Stimulated activated CD4-positive, alpha-beta T cell treated with anti-CD3 and anti-CD28 coated beads, Interleukin-4, amount 100 ng/mL, for 1 hour (primary cell): ENCODE measurements around the gene SLC39A7.

Experiments
- DNase-seq: peaks from one replicate; pipeline ENCODE4 v3.0.0-alpha.2; 2020

The SLC39A7 gene

GRCh38 chr6:33200219-33201146, at the start of gene SLC39A7, which contains the start of gene RXRB:
Gene SLC39A7, plus strand, starts transcription at chr6:33200867. Its CDS starts 379 bp downstream, at chr6:33201246.
Gene RXRB, minus strand, starts transcription at chr6:33200665. Its CDS starts 189 bp downstream, at chr6:33200476.
- peak; percentile 98 for DNase-seq

DNA sequence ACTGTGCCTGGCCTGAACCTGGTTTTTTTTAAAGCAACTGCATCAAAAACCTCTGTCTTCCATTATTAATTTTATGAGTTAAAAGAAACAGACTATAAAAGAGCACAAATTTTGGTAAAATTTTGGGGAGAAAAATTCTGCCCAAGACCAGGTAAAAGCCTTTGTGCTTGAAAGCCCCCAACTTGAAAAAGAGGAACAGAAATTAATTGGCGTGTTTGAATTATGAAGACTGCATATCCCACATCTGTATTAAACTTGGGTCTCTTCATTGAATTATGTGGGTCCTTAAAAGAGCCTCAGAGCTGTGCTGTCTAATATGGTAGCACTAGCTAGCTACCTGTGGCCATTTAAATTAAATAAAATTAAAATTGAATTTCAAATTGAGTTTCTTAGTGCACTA, 49.6 kb upstream of the SLC39A7 start:
- no peak for DNase-seq

- no peak for DNase-seq
Observed at GRCh38 chr6:33154349-33154748, 46.3 kb upstream of the SLC39A7 start.

GRCh38 chr6:33156561-33156960, 44.1 kb upstream of the SLC39A7 start:
- no peak for DNase-seq

- no peak for DNase-seq
Observed at GRCh38 chr6:33156964-33157363, 43.7 kb upstream of the SLC39A7 start.

GRCh38 chr6:33160096-33160495, 40.6 kb upstream of the SLC39A7 start:
- no peak for DNase-seq

GRCh38 chr6:33160728-33161344, 39.8 kb upstream of the SLC39A7 start:
- no peak for DNase-seq

GRCh38 chr6:33161354-33162331, 39.0 kb upstream of the SLC39A7 start:
- peak; percentile 82 for DNase-seq

DNA sequence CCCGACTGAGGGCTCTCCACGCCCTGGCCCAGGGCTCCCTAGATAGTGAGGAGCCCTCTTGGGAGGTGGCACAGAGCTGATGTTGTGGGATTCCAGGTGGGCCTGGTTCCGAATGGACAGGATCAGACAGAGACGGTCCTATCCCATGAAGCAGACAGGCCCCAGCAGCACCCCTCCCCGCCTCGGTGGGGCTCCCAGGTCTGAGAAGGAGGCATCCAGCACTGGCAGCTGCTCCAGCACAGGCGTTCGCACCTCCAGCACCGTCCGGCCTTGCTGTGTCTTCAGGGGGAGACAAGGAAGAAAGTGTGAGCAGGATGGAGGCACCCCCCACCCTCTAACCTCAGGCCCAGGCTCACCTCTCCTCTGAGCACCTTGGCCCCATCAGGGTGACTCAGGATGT, 37.1 kb upstream of the SLC39A7 start:
- no peak for DNase-seq

GRCh38 chr6:33164176-33164575, 36.5 kb upstream of the SLC39A7 start:
- DNase-seq: no peak

GRCh38 chr6:33164665-33165373, 35.8 kb upstream of the SLC39A7 start:
- DNase-seq: no peak

- no peak for DNase-seq
Observed at GRCh38 chr6:33165581-33166258, 34.9 kb upstream of the SLC39A7 start.

GRCh38 chr6:33166363-33166762, 34.3 kb upstream of the SLC39A7 start:
- DNase-seq: no peak

DNA sequence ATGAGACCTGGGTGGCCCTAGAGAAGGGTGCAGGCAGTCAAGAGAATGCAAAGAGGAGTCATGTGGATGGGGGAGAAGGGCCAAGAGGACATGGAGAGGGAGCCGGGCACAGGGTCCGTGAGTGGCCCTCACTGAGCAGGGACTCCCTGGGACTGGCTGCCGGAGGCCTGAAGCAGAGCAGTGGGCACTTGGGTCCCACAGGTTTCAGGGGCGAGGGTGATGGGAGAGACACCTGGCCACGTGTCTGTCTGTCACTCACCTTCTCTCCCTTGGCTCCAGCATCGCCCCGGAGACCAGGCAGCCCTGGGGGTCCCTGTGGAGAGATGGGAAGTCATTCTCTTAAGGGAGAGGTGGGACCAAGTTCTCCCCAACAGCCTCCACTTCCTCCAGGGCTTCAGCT, 33.9 kb upstream of the SLC39A7 start:
- no peak for DNase-seq

DNA sequence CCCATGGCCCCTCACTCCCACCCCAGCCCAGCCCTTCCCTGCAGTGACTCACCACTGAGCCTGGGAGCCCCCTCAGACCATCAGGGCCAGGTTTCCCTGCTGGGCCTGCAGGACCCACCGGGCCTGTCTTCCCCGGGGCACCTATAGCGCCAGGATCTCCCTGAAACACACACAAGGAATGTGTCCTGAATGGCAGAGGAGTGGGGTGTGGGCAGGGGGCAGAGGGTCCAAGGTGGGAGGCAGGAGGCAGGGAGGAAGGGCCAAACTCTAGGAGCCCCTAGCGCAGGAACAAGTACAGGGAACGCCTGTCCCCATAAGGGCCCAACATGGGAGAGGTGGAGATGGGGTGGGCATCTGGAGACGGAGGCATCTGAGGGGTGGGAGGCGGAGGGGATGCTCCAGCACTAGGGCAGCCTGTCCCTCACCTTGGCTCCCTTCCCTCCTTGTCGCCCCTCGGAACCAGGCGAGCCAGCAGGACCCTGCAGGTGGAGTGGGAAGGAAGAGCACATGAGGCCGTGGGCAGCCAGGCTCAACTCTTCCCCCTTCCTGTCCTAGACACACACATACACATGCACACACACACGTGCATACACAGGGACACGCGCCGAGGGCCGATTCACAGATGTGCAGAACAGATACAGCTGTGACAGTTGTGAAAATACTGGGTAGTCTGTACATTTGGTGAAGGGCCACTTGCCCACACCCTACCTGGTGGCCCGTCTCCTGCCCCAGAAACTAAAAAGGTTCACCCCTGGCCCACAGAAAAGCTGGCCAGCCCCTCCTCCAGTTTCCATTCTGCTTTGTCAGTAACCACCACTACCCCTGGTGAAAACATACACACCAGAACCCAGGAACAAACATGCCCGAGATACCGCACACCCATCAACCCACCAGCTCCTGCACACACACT, 33.0 kb upstream of the SLC39A7 start:
- no peak for DNase-seq

GRCh38 chr6:33168284-33168601, 32.4 kb upstream of the SLC39A7 start:
- no peak for DNase-seq

- DNase-seq: no peak
Observed at GRCh38 chr6:33168639-33169038, 32.0 kb upstream of the SLC39A7 start.

DNA sequence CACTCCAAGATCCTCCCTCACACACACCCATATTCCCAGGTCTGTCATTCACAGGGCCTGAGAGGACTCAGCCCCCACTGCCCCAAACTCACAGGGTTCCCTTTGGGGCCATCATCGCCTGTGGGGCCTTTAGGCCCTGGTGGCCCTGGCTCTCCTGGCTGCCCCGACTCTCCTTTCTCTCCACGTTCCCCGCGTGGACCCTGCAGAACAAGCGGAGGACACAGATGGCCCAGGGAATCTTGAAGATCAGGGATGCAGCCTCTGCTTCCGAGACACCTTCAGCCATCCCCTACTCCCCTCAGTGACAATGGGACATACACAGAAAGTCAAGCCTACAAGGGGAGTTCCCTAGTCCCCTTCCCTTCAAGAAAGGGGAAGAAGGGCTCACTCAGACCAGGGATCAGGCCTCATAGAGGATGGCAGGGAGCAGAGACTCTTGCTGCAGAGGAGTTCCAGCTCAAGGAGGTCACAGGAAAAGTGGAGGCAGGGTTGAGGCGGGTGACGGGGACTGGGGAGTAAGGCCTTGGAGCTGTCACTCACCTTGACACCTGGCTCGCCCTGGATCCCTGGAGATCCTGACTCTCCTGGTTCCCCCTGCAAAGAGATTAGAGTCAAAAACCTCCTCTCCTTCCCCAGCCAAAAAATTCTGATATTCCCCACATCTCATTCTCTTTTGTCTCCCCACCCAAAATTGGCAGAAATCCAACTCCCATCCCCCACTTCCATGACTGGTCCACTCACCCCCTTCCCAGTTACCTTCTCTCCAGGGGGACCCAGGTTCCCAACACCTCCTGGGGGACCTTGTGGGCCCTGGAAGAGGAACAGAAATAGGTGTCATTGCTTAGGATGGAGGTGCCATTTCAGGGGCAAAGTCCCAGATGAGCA, 31.1 kb upstream of the SLC39A7 start:
- no peak for DNase-seq

GRCh38 chr6:33170176-33171015, 30.3 kb upstream of the SLC39A7 start:
- no peak for DNase-seq
